KMS-11 (cell line): Measurements from ENCODE around the gene ULK4.

Experiments
- H2AFZ ChIP-seq: fragments of 200-600 bp; sonication (generic); 2 replicates; pipeline ENCODE4 v1.6.1; 2016; ENCODE audit warnings: antibody characterized with exemption, mixed run types, low read depth
- H3K27ac ChIP-seq: fragments of 200-600 bp; sonication (generic); 2 replicates; pipeline ENCODE4 v1.6.1; 2016; ENCODE audit warnings: mild to moderate bottlenecking, mixed run types
- H3K27me3 ChIP-seq: fragments of 200-600 bp; sonication (generic); 2 replicates; pipeline ENCODE4 v1.6.1; 2017; ENCODE audit warnings: mild to moderate bottlenecking, low read depth, mixed run types, moderate library complexity; ENCODE audit not compliant: insufficient read depth
- H3K36me3 ChIP-seq: fragments of 200-600 bp; sonication (generic); 2 replicates; pipeline ENCODE4 v1.6.1; 2017; ENCODE audit warnings: mild to moderate bottlenecking, mixed run types; ENCODE audit not compliant: insufficient read depth
- H3K4me1 ChIP-seq: fragments of 200-600 bp; sonication (generic); 2 replicates; pipeline ENCODE4 v1.6.1; 2016; ENCODE audit warnings: mild to moderate bottlenecking, low read depth, mixed run types; ENCODE audit not compliant: poor library complexity, severe bottlenecking
- H3K4me2 ChIP-seq: fragments of 200-600 bp; sonication (generic); 2 replicates; pipeline ENCODE4 v1.7.0; 2016; ENCODE audit warnings: mild to moderate bottlenecking, mixed run types
- H3K4me3 ChIP-seq: fragments of 200-600 bp; sonication (generic); IDR thresholded peaks from 2 replicates; pipeline ENCODE4 v1.6.1; 2017; ENCODE audit warnings: low read depth, low read length, mixed read lengths; ENCODE audit not compliant: insufficient read depth
- H3K79me2 ChIP-seq: fragments of 200-600 bp; sonication (generic); 2 replicates; pipeline ENCODE4 v1.6.1; 2016; ENCODE audit warnings: low read depth, mixed run types; ENCODE audit not compliant: insufficient read depth
- H3K9ac ChIP-seq: fragments of 200-600 bp; sonication (generic); 2 replicates; pipeline ENCODE4 v1.6.1; 2016; ENCODE audit warnings: mild to moderate bottlenecking, mixed run types
- H4K20me1 ChIP-seq: fragments of 200-600 bp; sonication (generic); 2 replicates; pipeline ENCODE4 v1.6.1; 2016; ENCODE audit warnings: mild to moderate bottlenecking, mixed run types; ENCODE audit not compliant: insufficient read depth
- TF ChIP-seq, protein P1 (sequence below): fragments of 200-600 bp; sonication (generic); conservative IDR thresholded peaks from 2 replicates; pipeline ENCODE4 v1.6.1; 2017; ENCODE audit warnings: low read depth, mild to moderate bottlenecking, antibody characterized with exemption, low read length, moderate library complexity, mixed read lengths

The ULK4 gene

DNA sequence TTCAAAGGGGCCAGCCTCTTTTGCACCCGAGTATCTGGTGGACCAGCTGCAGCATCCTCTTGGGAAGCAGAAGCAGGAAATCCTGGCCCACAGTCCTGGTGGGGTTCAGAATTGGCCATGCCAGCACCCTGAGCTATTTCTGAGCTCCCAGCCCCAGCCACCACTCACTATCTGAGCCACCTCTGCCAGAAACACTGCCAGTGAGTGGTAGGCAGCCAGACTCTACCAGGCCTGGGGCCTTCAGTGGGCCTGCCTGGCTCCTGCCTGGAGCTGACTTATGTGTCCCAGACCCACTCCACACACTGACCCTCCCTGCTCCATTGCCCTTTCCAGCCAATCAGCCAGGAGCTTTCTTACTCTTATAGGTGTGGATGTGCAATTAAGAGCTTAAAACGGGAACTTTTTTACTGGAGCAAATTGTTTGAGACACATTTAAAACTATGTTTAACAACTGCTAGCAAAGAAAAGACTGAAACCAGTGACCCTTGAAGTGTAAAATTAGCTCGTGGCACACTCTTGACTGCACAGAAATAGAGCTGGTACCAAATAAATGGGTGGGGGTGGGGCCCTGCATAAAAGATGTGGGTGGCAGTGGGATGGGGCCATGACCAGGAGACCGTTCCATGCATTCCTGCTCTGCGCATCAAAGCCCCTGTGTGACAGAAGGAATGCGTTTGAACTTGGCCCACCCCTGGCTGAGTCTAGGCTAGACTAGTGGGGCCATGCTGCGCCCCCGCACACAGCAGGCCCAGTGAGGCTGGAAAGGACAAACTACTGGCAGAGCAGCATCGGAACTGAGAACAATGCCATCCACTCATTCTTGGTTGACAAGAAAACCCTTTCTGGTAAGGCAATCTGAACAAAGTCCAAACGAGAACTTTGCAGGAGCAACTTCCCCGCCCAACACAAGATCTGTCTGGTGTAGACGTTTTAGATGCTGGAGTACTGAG is 714.6 kb downstream of the ULK4 start:
- H3K4me2 ChIP-seq: no peak overlapping the region
- H4K20me1 ChIP-seq: no peaks in the 10 kb centered on the region
- no peak overlapping the region for H3K4me3 ChIP-seq
- TF ChIP-seq, protein P1, sequence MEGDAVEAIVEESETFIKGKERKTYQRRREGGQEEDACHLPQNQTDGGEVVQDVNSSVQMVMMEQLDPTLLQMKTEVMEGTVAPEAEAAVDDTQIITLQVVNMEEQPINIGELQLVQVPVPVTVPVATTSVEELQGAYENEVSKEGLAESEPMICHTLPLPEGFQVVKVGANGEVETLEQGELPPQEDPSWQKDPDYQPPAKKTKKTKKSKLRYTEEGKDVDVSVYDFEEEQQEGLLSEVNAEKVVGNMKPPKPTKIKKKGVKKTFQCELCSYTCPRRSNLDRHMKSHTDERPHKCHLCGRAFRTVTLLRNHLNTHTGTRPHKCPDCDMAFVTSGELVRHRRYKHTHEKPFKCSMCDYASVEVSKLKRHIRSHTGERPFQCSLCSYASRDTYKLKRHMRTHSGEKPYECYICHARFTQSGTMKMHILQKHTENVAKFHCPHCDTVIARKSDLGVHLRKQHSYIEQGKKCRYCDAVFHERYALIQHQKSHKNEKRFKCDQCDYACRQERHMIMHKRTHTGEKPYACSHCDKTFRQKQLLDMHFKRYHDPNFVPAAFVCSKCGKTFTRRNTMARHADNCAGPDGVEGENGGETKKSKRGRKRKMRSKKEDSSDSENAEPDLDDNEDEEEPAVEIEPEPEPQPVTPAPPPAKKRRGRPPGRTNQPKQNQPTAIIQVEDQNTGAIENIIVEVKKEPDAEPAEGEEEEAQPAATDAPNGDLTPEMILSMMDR: no peak
- H2AFZ ChIP-seq: no peak overlapping the region
- H3K36me3 ChIP-seq: no peaks in the 10 kb centered on the region
- no peaks in the 10 kb centered on the region for H3K79me2 ChIP-seq
- H3K27ac ChIP-seq: no peak overlapping the region
- H3K27me3 ChIP-seq: no peaks in the 10 kb centered on the region
- H3K4me1 ChIP-seq: no peaks in the 10 kb centered on the region
- no peak overlapping the region for H3K9ac ChIP-seq

DNA sequence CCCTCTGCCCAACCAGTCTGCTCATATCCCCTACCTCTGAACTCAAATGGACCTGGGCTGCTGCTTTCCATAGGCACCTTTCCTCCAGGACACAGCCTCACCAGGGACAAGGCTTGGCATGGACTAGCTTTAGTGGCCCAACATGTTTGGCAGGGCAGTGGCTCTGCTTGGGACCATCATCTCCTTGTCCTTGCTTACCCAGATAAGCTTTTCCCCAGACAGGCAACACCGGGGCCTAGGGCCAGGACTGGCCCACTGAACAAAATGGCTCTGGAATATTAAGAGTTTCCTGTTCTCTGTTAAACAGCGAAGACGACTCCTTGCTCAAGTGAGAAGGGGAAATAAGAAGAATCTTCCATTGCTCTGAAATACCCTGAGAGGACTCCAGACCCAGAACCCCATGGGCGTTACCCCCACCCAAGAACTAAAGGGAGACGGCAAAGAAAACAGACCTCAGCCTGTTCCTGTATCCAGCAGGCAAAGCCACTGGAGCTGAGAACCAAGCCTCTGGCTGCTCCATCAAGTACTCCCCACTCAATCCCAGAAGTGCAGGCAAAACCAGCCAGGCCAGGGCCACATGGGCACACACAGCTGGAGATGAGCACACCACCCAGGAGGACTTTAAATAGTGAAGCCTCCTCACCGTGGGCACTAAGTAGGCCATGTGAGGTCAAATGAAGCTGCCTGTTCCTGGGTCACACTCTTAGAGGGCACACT is 717.1 kb downstream of the ULK4 start:
- Histone ChIP-seq H2AFZ (no peak overlapping the region), H3K27me3 (no peaks in the 10 kb centered on the region), H3K79me2 (no peaks in the 10 kb centered on the region), H3K4me2 (no peak overlapping the region), H3K36me3 (no peaks in the 10 kb centered on the region), H3K9ac (no peak overlapping the region), H3K4me3 (no peak overlapping the region), H3K4me1 (no peaks in the 10 kb centered on the region), H3K27ac (no peak overlapping the region), H4K20me1 (no peaks in the 10 kb centered on the region)
- TF ChIP-seq, protein P1: no peak

DNA sequence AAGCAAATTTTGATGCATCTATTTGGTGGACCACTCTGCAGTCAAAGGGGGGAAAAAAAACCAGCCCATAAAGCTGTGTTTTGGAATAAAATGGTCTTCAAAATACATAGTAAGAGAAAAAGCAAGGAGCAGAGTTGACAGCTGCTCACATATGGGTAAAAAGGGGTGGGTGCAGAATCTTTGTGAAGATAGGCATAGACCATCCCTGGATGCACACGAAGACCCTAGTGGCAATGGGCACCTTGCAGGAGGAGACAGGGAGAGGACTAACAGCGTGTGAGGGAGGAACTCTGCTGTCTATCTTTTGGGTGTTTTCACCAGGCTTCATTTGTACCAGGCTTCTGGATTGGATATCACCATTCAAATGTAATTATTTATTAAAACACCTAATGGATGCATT is 718.7 kb downstream of the ULK4 start:
- H3K36me3 ChIP-seq: no peaks in the 10 kb centered on the region
- TF ChIP-seq, protein P1: no peak
- no peaks in the 10 kb centered on the region for H4K20me1 ChIP-seq

DNA sequence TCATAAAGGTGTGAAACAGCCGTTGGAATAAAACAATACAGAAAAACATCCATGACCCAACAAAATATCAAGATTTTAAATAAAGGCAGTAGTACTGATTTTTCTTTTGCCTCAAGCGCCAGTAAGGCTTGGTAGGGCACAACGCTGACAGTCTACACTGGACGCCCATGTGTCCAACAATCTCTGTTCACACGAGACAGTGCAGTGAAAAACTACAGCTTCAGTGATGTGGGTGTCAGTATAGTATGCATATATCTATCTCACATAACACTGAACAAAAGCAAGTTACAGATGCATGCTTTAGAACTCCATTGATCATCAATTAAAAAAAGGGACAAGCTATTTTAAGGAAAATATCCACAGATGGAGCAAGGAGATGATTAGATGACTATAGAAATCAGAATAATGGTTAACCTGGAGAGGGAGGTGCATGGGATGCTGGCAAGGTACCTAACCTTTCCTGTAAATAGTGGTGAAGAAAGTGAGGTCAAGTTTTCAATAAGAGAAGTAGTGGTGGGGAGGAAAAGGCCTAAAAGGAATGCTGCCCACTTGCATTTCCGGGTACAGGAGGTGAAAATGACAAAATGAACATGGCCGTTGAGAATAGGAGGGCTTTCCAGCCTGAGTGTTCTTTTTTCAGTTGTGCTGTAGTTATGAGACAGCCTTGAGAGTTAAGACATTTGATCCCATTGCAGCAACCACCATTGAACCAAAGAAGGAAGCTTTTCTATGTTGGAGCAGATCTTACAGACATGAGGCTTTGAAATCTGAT is 719.9 kb downstream of the ULK4 start:
- no peaks in the 10 kb centered on the region for H3K79me2 ChIP-seq
- no peak overlapping the region for H3K4me3 ChIP-seq
- no peak overlapping the region for H3K4me2 ChIP-seq
- no peaks in the 10 kb centered on the region for H4K20me1 ChIP-seq
- no peaks in the 10 kb centered on the region for H3K4me1 ChIP-seq
- H3K9ac ChIP-seq: no peak overlapping the region
- no peak overlapping the region for H2AFZ ChIP-seq
- H3K36me3 ChIP-seq: no peaks in the 10 kb centered on the region
- H3K27ac ChIP-seq: no peak overlapping the region
- H3K27me3 ChIP-seq: no peaks in the 10 kb centered on the region
- TF ChIP-seq, protein P1: no peak

More for the DNA sequence above, 718.7 kb downstream of the ULK4 start:
- H3K4me2 ChIP-seq: no peak overlapping the region
- H3K27me3 ChIP-seq: no peaks in the 10 kb centered on the region
- H3K27ac ChIP-seq: no peak overlapping the region
- no peak overlapping the region for H2AFZ ChIP-seq
- H3K79me2 ChIP-seq: no peaks in the 10 kb centered on the region
- no peaks in the 10 kb centered on the region for H3K4me1 ChIP-seq
- H3K4me3 ChIP-seq: no peak overlapping the region
- H3K9ac ChIP-seq: no peak overlapping the region
